Panc1 (cell line): Measurements from ENCODE around the gene MYO19. TPM values are rescaled to one million over a fixed set of nuclear protein-coding genes. Genes with fewer than 3 reads are reported as not detected.

Experiments
- ATAC-seq: fragments of 200-7000 bp; cut with Tn5 transposase; 2 replicates; pipeline ENCODE4 v1.9.1; 2020; ENCODE audit warnings: mild to moderate bottlenecking, moderate library complexity
- BruUV-seq: library from RNA; stranded (reverse); fragments of 400-500 nt; replicated peaks from 2 replicates; lab custom pipeline; 2021; lab: Mats Ljungman, UMichigan
- CTCF ChIA-PET: fragments of 300-600 bp; sonication (Branson Sonifier 250); formaldehyde crosslinking; loops from one replicate; lab custom pipeline; 2022; ENCODE audit warnings: antibody characterized with exemption; lab: Charles Lee
- POLR2A ChIA-PET: fragments of 300-600 bp; sonication (Branson Sonifier 250); formaldehyde crosslinking; loops from one replicate; lab custom pipeline; 2022; ENCODE audit warnings: antibody characterized with exemption; lab: Charles Lee
- DNase-seq: peaks from one replicate; pipeline ENCODE4 v3.0.0-alpha.2; 2010; ENCODE audit warnings: low read depth, low spot score
- H3K27ac ChIP-seq: 2 replicates; pipeline ENCODE4 v1.5.1; 2011; ENCODE audit warnings: mild to moderate bottlenecking, low read length, inconsistent platforms
- H3K27me3 ChIP-seq: fragments of 200-500 bp; sonication (Bioruptor generic); 2 replicates; pipeline ENCODE4 v1.6.0; 2014; ENCODE audit warnings: low read length, inconsistent platforms; ENCODE audit not compliant: control insufficient read depth, insufficient read depth
- H3K36me3 ChIP-seq: fragments of 200-500 bp; sonication (Bioruptor generic); 2 replicates; pipeline ENCODE4 v1.5.1; 2014; ENCODE audit warnings: inconsistent platforms, mild to moderate bottlenecking, low read length, moderate library complexity; ENCODE audit not compliant: control insufficient read depth, insufficient read depth
- H3K4me1 ChIP-seq: 2 replicates; pipeline ENCODE4 v1.5.1; 2011; ENCODE audit warnings: inconsistent platforms, mild to moderate bottlenecking, low read length, moderate library complexity; ENCODE audit not compliant: control insufficient read depth, insufficient read depth
- H3K4me3 ChIP-seq, 2 experiments: 2 replicates each; pipeline ENCODE4 v1.5.1; 2011 to 2012; ENCODE audit warnings: low read depth in 2 of 2, low read length in 2 of 2, mild to moderate bottlenecking in 2 of 2, inconsistent platforms in 1 of 2, moderate library complexity in 1 of 2
- H3K9me3 ChIP-seq: fragments of 200-500 bp; sonication (Bioruptor generic); 2 replicates; pipeline ENCODE4 v1.5.1; 2014; ENCODE audit warnings: low read depth, mild to moderate bottlenecking, inconsistent platforms, low read length, moderate library complexity; ENCODE audit not compliant: control insufficient read depth, insufficient read depth
- POLR2AphosphoS5 ChIP-seq: IDR thresholded peaks from 2 replicates; pipeline ENCODE4 v1.6.1; 2012; ENCODE audit warnings: mild to moderate bottlenecking, low read depth, low read length, moderate library complexity
- SIN3A ChIP-seq: IDR thresholded peaks from 2 replicates; pipeline ENCODE4 v1.6.1; 2012; ENCODE audit warnings: low read depth, mild to moderate bottlenecking, low read length, moderate library complexity, borderline replicate concordance; ENCODE audit not compliant: insufficient read depth
- TCF7L2 ChIP-seq: IDR thresholded peaks from 2 replicates; pipeline ENCODE4 v1.6.1; 2011; ENCODE audit warnings: mild to moderate bottlenecking, low read depth, low read length, inconsistent platforms
- in situ Hi-C: cut with HindIII; loops from 2 replicates; pipeline ENCODE4 v1.10.0; 2016; ENCODE audit warnings: low sequenced_read_pairs, low pct_unique_long_range_greater_than_20kb
- intact Hi-C: fragments of 100-400 bp; cut with micrococcal nuclease; formaldehyde crosslinking; loops from one replicate; pipeline ENCODE4 v1.10.0; 2022; ENCODE audit not compliant: unreplicated experiment
- total RNA-seq: library from RNA; stranded (reverse); gene quantifications from one replicate; pipeline ENCODE4 v1.2.1, GENCODE V29; 2021; ENCODE audit not compliant: unreplicated experiment
- TF ChIP-seq, protein P1 (sequence below), 2 experiments: IDR thresholded peaks; 2 replicates each; pipeline ENCODE4 v1.6.1; 2011 to 2012; ENCODE audit warnings: low read depth in 2 of 2, control low read depth in 1 of 2, low read length in 1 of 2, mild to moderate bottlenecking in 1 of 2, moderate library complexity in 1 of 2; ENCODE audit not compliant: insufficient read depth in 1 of 2
- TF ChIP-seq, protein P2 (sequence below): fragments of 450-650 bp; IDR thresholded peaks from 2 replicates; pipeline ENCODE4 v1.5.1; 2017; ENCODE audit warnings: mild to moderate bottlenecking

Gene MYO19
- total RNA-seq, 1 experiment from 2014 or later: 88.0 TPM

DNA sequence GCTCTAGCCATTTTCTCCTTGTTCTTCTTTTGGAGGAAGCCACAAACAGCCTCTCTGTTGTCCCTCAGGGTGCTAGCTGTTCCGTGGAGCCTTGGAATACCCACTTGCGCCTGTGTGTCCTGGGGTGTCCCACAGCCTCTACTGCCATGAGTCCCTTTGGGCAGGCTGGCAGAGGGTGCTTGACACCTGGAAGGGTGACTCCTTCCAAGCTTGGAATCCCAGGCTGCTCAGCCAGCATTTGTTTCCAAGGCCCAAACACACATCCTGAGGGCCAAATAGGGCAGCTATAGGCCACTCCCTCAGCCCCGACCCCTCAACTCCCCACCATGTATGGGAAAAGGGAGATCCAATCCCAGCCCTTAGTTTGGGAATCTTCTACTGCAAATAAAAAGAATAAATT lies 33.3 kb downstream of the MYO19 start:
- no peak for TF ChIP-seq POLR2AphosphoS5
- TF ChIP-seq, protein P1, sequence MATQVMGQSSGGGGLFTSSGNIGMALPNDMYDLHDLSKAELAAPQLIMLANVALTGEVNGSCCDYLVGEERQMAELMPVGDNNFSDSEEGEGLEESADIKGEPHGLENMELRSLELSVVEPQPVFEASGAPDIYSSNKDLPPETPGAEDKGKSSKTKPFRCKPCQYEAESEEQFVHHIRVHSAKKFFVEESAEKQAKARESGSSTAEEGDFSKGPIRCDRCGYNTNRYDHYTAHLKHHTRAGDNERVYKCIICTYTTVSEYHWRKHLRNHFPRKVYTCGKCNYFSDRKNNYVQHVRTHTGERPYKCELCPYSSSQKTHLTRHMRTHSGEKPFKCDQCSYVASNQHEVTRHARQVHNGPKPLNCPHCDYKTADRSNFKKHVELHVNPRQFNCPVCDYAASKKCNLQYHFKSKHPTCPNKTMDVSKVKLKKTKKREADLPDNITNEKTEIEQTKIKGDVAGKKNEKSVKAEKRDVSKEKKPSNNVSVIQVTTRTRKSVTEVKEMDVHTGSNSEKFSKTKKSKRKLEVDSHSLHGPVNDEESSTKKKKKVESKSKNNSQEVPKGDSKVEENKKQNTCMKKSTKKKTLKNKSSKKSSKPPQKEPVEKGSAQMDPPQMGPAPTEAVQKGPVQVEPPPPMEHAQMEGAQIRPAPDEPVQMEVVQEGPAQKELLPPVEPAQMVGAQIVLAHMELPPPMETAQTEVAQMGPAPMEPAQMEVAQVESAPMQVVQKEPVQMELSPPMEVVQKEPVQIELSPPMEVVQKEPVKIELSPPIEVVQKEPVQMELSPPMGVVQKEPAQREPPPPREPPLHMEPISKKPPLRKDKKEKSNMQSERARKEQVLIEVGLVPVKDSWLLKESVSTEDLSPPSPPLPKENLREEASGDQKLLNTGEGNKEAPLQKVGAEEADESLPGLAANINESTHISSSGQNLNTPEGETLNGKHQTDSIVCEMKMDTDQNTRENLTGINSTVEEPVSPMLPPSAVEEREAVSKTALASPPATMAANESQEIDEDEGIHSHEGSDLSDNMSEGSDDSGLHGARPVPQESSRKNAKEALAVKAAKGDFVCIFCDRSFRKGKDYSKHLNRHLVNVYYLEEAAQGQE (IDR thresholded peaks at IDR 0.05; ENCODE audit: insufficient read depth in 1 of 2, low read depth in 2 of 2, low read length in 1 of 2): no peak
- Histone ChIP-seq H3K4me3 (no peak overlapping the region), H3K36me3 (peaks cover 2% of the 10 kb centered on the region; the same call in 1 of the 2 replicates), H3K27ac (no peak overlapping the region), H3K9me3 (no peaks in the 10 kb centered on the region), H3K4me1 (no peaks in the 10 kb centered on the region), H3K27me3 (no peaks in the 10 kb centered on the region)
- in situ Hi-C loops: no loop called here
- ATAC-seq (no peak), DNase-seq (no peak)
- CTCF ChIA-PET: no interaction called here
- POLR2A ChIA-PET: no interaction called here
- no TSS peak for BruUV-seq
- intact Hi-C loops: no loop called here

DNA sequence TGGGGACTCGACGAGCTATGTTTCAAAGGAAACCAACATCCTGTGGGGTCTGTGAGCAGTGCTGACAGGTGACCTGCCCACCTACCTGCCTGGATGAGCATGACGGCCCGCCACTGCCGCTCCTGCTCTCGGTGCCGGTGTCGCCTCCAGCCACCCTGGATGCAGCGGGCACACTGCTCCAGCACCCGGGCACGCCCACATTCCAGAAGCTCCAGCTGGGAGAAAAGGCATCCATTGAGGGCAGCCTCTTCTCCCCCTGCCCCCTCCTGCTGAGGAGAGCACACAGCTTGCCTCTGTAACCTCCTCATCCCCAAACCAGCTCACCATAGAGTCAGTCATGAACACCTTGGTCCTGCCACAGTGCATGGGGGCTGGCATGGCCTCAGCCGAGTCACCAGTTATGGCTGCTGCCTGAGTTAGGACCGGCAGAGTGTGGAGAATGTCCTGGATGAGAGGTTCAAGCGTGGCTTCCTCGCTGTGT lies 33.9 kb downstream of the MYO19 start:
- no peak for ATAC-seq
- CTCF ChIA-PET: no interaction called here
- in situ Hi-C loops: no loop called here
- H3K9me3 ChIP-seq: no peaks in the 10 kb centered on the region
- intact Hi-C loops: no loop called here
- no peaks in the 10 kb centered on the region for H3K4me1 ChIP-seq
- TF ChIP-seq, protein P1 (IDR thresholded peaks at IDR 0.05; ENCODE audit: insufficient read depth in 1 of 2, low read depth in 2 of 2, low read length in 1 of 2): no peak
- TF ChIP-seq, protein P2, sequence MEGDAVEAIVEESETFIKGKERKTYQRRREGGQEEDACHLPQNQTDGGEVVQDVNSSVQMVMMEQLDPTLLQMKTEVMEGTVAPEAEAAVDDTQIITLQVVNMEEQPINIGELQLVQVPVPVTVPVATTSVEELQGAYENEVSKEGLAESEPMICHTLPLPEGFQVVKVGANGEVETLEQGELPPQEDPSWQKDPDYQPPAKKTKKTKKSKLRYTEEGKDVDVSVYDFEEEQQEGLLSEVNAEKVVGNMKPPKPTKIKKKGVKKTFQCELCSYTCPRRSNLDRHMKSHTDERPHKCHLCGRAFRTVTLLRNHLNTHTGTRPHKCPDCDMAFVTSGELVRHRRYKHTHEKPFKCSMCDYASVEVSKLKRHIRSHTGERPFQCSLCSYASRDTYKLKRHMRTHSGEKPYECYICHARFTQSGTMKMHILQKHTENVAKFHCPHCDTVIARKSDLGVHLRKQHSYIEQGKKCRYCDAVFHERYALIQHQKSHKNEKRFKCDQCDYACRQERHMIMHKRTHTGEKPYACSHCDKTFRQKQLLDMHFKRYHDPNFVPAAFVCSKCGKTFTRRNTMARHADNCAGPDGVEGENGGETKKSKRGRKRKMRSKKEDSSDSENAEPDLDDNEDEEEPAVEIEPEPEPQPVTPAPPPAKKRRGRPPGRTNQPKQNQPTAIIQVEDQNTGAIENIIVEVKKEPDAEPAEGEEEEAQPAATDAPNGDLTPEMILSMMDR: no peak
- TF ChIP-seq TCF7L2 (no peak), POLR2AphosphoS5 (no peak), SIN3A (no peak)
- no peaks in the 10 kb centered on the region for H3K27me3 ChIP-seq
- H3K36me3 ChIP-seq: peaks cover 2% of the 10 kb centered on the region; the same call in 1 of the 2 replicates
- no TSS peak for BruUV-seq
- H3K4me3 ChIP-seq: no peak overlapping the region
- no peak overlapping the region for H3K27ac ChIP-seq
- no peak for DNase-seq
- POLR2A ChIA-PET: no interaction called here
